B cell (primary cell): Measurements from ENCODE around the gene UBR3. TPM values are rescaled to one million over a fixed set of nuclear protein-coding genes. Genes with fewer than 3 reads are reported as not detected.
"Not testable (repeated sequence)": the region's sequence is repeated elsewhere in the genome, so short reads cannot be mapped to it uniquely, and the experiment has no call there.

Source experiments
- ATAC-seq: fragments of 200-7000 bp; cut with Tn5 transposase; one replicate; pipeline ENCODE4 v1.10.0; 2021; ENCODE audit warnings: low read depth, mild to moderate bottlenecking, moderate number of reproducible peaks, moderate library complexity
- CTCF ChIA-PET: fragments of 350-600 bp; sonication (Branson Sonifier 250); formaldehyde crosslinking; loops from one replicate; lab custom pipeline; 2021; ENCODE audit warnings: antibody characterized with exemption, inconsistent platforms; lab: Charles Lee
- POLR2A ChIA-PET: fragments of 350-600 bp; sonication (Branson Sonifier 250); formaldehyde crosslinking; loops from one replicate; lab custom pipeline; 2021; ENCODE audit warnings: antibody characterized with exemption; lab: Charles Lee
- DNase-seq: peaks from one replicate; pipeline ENCODE4 v3.0.0; 2013
- H2AFZ ChIP-seq: 2 replicates; pipeline ENCODE4 v1.6.1; 2012; ENCODE audit warnings: mild to moderate bottlenecking, low read depth, low read length; ENCODE audit not compliant: insufficient read depth, poor library complexity, severe bottlenecking
- H3K27ac ChIP-seq, 2 donors: 1 replicate in 1 of 2; 2 replicates in 1 of 2; pipeline ENCODE4 v1.5.1; 2012 to 2013; ENCODE audit warnings: low read length in 2 of 2, mild to moderate bottlenecking in 2 of 2, moderate library complexity in 1 of 2
- H3K27me3 ChIP-seq, 4 experiments: fragments of 200-600 bp in 1 of 4; sonication (generic) in 1 of 4; replicated peaks in 1 of 4; 1 replicate in 2 of 4; 2 replicates in 2 of 4; pipeline versions ENCODE4 v1.6.1 to v1.7.0; 2013 to 2016; ENCODE audit warnings: low read length in 3 of 4, mild to moderate bottlenecking in 2 of 4, mixed read lengths in 1 of 4, moderate library complexity in 1 of 4; ENCODE audit not compliant: insufficient read depth in 4 of 4, control insufficient read depth in 3 of 4; ENCODE audit errors: control extremely low read depth in 1 of 4
- H3K36me3 ChIP-seq, 2 experiments: replicated peaks in 1 of 2; 1 replicate in 1 of 2; 2 replicates in 1 of 2; pipeline versions ENCODE4 v1.6.1 to v1.7.1; 2013; ENCODE audit warnings: low read length in 1 of 2; ENCODE audit not compliant: insufficient read depth in 2 of 2, control insufficient read depth in 1 of 2; ENCODE audit errors: control extremely low read depth in 1 of 2, extremely low read depth in 1 of 2
- H3K4me1 ChIP-seq, 2 donors: fragments of 200-600 bp in 1 of 2; sonication (generic) in 1 of 2; 1 replicate in 1 of 2; 2 replicates in 1 of 2; pipeline versions ENCODE4 v1.5.1 to v1.6.1; 2013 to 2017; ENCODE audit warnings: low read length in 2 of 2; ENCODE audit not compliant: control insufficient read depth in 2 of 2, insufficient read depth in 2 of 2
- H3K4me2 ChIP-seq: replicated peaks from 2 replicates; pipeline ENCODE3; 2012; ENCODE audit warnings: mild to moderate bottlenecking, low read depth, low read length; ENCODE audit not compliant: poor library complexity, severe bottlenecking
- H3K4me3 ChIP-seq, 5 experiments: fragments of 200-600 bp in 1 of 5; sonication (generic) in 1 of 5; 1 replicate in 3 of 5; 2 replicates in 2 of 5; pipeline versions ENCODE4 v1.5.1 to v1.7.0; 2011 to 2016; ENCODE audit warnings: low read length in 4 of 5, mild to moderate bottlenecking in 4 of 5, low read depth in 2 of 5, control low read depth in 1 of 5, moderate library complexity in 1 of 5; ENCODE audit not compliant: insufficient read depth in 1 of 5; ENCODE audit errors: control extremely low read depth in 1 of 5, extremely low read depth in 1 of 5
- H3K79me2 ChIP-seq: fragments of 200-600 bp; sonication (generic); one replicate; pipeline ENCODE4 v1.6.0; 2016; ENCODE audit warnings: low read length; ENCODE audit not compliant: control insufficient read depth, insufficient read depth
- H3K9ac ChIP-seq: fragments of 200-600 bp; sonication (generic); 2 replicates; pipeline ENCODE4 v1.6.1; 2017; ENCODE audit warnings: mild to moderate bottlenecking, low read length, moderate library complexity
- H3K9me3 ChIP-seq, 3 donors: one replicate each; pipeline versions ENCODE4 v1.6.1 to v1.7.1; 2013; ENCODE audit warnings: low read length in 2 of 3; ENCODE audit not compliant: control insufficient read depth in 2 of 3, insufficient read depth in 1 of 3; ENCODE audit errors: control extremely low read depth in 1 of 3
- H4K20me1 ChIP-seq: 2 replicates; pipeline ENCODE4 v1.6.0; 2012; ENCODE audit warnings: mild to moderate bottlenecking, low read length; ENCODE audit not compliant: insufficient read depth, control insufficient read depth, poor library complexity, severe bottlenecking
- H3K27ac Mint-ChIP-seq: one replicate; pipeline ENCODE4 v1.8.0; 2021; ENCODE audit warnings: mixed read lengths
- H3K27me3 Mint-ChIP-seq: one replicate; pipeline ENCODE4 v1.8.0; 2021; ENCODE audit warnings: mixed read lengths
- H3K4me1 Mint-ChIP-seq: one replicate; pipeline ENCODE4 v1.8.0; 2021; ENCODE audit warnings: mixed read lengths
- H3K4me3 Mint-ChIP-seq: one replicate; pipeline ENCODE4 v1.8.0; 2021; ENCODE audit warnings: mixed read lengths
- H3K9me3 Mint-ChIP-seq: one replicate; pipeline ENCODE4 v1.8.0; 2022; ENCODE audit warnings: mixed read lengths; ENCODE audit not compliant: insufficient read depth
- CTCF ChIP-seq: fragments of 200-600 bp; IDR thresholded peaks from one replicate; pipeline ENCODE4 v1.8.0; 2022; ENCODE audit warnings: antibody characterized with exemption, mild to moderate bottlenecking
- EZH2 ChIP-seq: IDR thresholded peaks from 2 replicates; pipeline ENCODE4 v1.6.1; 2012; ENCODE audit warnings: borderline replicate concordance, low read depth, mild to moderate bottlenecking, moderate library complexity, low read length; ENCODE audit not compliant: insufficient read depth, poor library complexity, severe bottlenecking
- WGBS: methylation state at CpG from one replicate; pipeline ENCODE4 v1.1.5; 2013; ENCODE audit warnings: missing lambda C conversion rate; ENCODE audit not compliant: insufficient coverage; 5-methylcytosine and 5-hydroxymethylcytosine counted together
- intact Hi-C: fragments of 100-400 bp; cut with micrococcal nuclease; formaldehyde crosslinking; loops from one replicate; pipeline ENCODE4 v1.10.0; 2022
- polyA plus RNA-seq: library from polyadenylated mRNA; depleted of rRNA; stranded (reverse); fragments of >200 nt; gene quantifications from 2 replicates; pipeline ENCODE4 v1.2.3, GENCODE V29; 2012
- total RNA-seq, 2 donors: library from RNA; stranded (reverse); fragments of 120-200 nt in 1 of 2; gene quantifications; 1 replicate in 1 of 2; 2 replicates in 1 of 2; pipeline versions ENCODE4 v1.2.3 to v1.2.4, GENCODE V29; 2013 to 2022

UBR3 gene
- total and polyA plus RNA-seq, 2 donors (not counting 1 experiment from before 2014, with no cell fraction given): 5.9 to 58.1 TPM

GRCh38 chr2:169819106-169819505, 8.1 kb upstream of the UBR3 start:
- Mint-ChIP-seq H3K4me1 (peaks cover 20% of the 10 kb centered on the region), H3K4me3 (no peak overlapping the region), H3K27ac (peak overlapping the region; percentile 53), H3K27me3 (no peaks in the 10 kb centered on the region), H3K9me3 (no peaks in the 10 kb centered on the region)
- Histone ChIP-seq H3K27me3 (no peaks in the 10 kb centered on the region), H2AFZ (no peak overlapping the region), H3K4me2 (no peak overlapping the region), H3K4me1 (peaks cover 15% of the 10 kb centered on the region in 2 donors), H3K4me3 (no peak overlapping the region), H3K36me3 (peaks cover 10 to 38% of the 10 kb centered on the region in 2 experiments), H3K9ac (no peak overlapping the region), H4K20me1 (peaks cover 10% of the 10 kb centered on the region), H3K9me3 (no peaks in the 10 kb centered on the region), H3K27ac (no peak overlapping the region), H3K79me2 (peaks cover 45% of the 10 kb centered on the region)
- DNase-seq (no peak), ATAC-seq (no peak)
- no peak for TF ChIP-seq CTCF
- TF ChIP-seq EZH2: no peak
- intact Hi-C loops: no loop called here
- WGBS: 100% methylated on average over 1 of the region's 1 CpG
- POLR2A ChIA-PET: no interaction called here
- CTCF ChIA-PET: no interaction called here

GRCh38 chr2:169820101-169820500, 7.2 kb upstream of the UBR3 start:
- H4K20me1 ChIP-seq: peaks cover 10% of the 10 kb centered on the region
- H3K4me1 Mint-ChIP-seq: peaks cover 27% of the 10 kb centered on the region

More at GRCh38 chr2:169820101-169820500, 7.2 kb upstream of the UBR3 start:
- 100% methylated on average over 1 of the region's 7 CpGs for WGBS
- H3K4me3 ChIP-seq, ATAC-seq, DNase-seq, intact Hi-C loops, H3K27me3 ChIP-seq, H3K9me3 ChIP-seq, H3K27ac ChIP-seq, H3K4me2 ChIP-seq, H3K27me3 Mint-ChIP-seq, H3K9ac ChIP-seq, H3K9me3 Mint-ChIP-seq, H2AFZ ChIP-seq, H3K27ac Mint-ChIP-seq, CTCF ChIA-PET, POLR2A ChIA-PET, H3K4me3 Mint-ChIP-seq: not testable (repeated sequence)
- Histone ChIP-seq H3K79me2 (peaks cover 49% of the 10 kb centered on the region), H3K4me1 (peaks cover 17 to 18% of the 10 kb centered on the region in 2 donors), H3K36me3 (peaks cover 8 to 33% of the 10 kb centered on the region in 2 experiments)
